GM12873 (cell line): ENCODE measurements around the gene ANKRD11.

Experiments used
- TF ChIP-seq, protein P1 (sequence below): IDR thresholded peaks from 2 replicates; pipeline ENCODE4 v1.5.1; 2012; ENCODE audit warnings: low read depth, mild to moderate bottlenecking, moderate library complexity, low read length, control low read depth; ENCODE audit not compliant: insufficient read depth; ENCODE audit errors: missing control alignments

ANKRD11 gene

DNA sequence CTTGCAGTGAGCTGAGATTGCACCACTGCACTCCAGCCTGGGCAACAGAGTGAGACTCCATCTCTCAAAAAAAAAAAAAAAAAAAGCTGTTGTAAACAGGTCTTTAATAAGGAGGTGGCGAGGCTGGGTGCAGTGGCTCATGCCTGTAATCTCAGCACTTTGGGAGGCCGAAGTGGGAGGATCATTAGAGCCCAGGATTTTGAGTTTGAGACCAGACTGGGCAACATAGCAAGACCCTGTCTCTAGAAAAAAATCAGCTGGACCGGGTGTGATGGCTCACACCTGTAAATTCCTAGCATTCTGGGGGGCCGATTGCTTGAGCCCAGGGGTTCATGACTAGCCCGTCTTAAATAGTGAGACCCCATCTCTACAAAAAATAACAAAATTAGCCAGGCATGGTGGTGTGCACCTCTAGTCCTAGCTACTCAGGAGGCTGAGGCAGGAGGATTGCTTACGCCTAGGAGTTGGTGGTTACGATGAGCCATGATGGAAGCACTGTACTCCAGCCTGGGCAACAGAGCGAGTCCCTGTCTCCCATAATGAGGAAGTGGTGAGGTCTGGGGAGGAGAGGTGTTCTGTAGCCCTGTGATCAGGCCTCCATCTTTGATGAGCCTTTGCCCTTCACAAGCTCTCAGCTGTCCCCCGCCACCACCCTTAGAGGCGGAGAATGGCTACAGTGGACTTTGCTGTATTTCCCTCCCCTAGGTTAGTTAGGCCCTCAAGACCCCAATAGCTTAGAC lies 236.6 kb downstream of the ANKRD11 start:
- TF ChIP-seq, protein P1, sequence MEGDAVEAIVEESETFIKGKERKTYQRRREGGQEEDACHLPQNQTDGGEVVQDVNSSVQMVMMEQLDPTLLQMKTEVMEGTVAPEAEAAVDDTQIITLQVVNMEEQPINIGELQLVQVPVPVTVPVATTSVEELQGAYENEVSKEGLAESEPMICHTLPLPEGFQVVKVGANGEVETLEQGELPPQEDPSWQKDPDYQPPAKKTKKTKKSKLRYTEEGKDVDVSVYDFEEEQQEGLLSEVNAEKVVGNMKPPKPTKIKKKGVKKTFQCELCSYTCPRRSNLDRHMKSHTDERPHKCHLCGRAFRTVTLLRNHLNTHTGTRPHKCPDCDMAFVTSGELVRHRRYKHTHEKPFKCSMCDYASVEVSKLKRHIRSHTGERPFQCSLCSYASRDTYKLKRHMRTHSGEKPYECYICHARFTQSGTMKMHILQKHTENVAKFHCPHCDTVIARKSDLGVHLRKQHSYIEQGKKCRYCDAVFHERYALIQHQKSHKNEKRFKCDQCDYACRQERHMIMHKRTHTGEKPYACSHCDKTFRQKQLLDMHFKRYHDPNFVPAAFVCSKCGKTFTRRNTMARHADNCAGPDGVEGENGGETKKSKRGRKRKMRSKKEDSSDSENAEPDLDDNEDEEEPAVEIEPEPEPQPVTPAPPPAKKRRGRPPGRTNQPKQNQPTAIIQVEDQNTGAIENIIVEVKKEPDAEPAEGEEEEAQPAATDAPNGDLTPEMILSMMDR = no peak

DNA sequence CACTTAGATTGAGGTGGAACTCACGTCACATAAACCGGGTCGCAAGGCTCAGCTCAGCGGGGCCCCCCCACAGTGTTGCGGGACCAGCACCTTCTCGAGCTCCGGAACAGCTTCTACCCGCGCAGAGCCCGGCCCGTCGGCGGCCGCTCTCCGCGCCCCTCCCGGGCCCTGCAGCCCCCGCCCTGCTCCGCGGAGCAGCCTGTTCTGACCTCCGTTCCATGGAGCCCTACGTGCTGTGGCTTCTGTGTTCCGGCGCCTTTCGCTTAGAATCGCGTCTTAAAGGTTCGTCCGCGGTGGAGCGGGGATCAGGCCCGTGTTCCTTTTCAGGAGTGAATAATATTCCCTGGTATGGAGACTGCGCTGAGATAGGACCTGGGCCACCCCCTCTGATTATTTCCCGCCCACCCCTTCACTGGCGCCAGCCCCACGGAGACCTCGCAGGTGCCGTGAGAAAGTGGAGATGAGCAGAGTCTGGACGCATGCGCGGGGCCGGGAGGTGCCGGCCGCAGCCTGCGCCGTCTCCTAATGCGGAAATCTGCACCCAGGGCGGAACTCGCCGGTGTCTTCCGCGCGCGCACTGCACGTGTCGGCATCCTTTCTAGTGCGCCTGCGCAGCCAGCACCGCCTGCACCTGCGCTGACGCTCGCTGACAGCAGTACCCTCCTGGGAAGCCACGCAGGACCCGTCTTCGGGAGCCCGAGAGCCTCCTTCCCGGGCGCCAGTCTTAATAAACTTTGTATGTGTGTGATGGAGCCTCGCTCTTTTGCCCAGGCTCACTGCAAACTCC lies 242.0 kb downstream of the ANKRD11 start:
- TF ChIP-seq, protein P1 = no peak

DNA sequence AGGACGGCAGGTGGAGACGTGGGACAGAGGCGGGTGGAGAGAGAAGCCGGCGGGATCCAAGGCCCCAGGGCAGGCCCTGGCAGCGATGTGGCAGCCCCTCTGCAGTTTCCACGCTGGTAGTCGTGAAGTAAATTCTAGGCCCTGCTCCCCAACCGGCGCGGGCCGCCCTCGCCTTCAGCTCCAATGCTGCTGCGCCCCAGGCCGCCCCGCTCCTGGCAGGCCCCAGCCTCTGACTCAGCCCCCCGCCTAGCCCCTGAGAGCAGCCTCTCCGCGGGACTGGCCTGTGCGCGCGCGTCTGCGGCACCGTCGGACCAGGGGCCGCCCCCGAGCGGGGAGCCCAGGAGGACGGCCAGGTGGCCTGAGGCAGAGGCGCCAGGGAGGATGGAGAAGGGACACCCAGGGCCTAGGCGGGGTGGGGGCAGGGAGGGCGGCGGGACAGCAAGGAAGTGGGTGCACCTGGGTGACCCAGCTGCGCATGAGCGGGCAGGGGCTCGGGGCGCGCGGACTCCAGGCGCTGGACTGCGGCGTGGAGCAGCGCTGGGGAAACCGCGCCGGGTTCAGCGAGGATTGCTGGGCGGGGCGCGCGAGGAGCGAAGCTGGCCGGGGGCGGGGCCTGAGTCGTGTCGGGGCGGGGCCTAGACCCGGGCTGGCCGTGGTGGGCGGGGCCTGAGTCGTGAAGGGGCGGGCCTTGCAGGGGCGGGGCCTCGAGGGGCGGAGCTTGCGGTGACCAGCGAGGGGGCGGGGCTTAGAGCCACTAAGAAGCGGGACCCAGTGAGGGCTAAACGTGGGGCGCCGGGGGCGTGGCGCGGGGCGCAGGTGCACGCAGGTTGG lies 243.2 kb downstream of the ANKRD11 start:
- TF ChIP-seq, protein P1 = no peak

DNA sequence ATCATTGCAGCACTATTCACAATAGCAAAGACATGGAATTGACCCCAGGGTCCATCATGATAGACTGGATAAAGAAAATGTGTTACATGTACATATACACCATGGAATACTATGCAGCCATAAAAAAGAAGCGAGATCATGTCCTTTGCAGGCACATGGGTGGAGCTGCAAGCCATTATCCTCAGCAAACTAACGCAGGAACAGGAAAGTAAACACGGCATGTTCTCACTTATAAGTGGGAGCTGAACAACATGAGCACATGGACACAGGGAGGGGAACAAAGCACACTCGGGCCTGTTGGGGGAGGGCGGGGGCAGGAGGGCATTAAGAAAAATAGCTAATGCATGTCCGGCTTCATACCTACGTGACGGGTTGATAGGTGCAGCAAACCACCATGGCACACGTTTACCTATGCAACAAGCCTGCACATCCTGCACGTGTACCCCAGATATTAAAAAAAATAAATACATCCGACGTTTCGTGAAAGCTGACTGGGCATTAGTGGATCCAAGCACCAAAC lies 243.9 kb downstream of the ANKRD11 start:
- TF ChIP-seq, protein P1 = no peak

DNA sequence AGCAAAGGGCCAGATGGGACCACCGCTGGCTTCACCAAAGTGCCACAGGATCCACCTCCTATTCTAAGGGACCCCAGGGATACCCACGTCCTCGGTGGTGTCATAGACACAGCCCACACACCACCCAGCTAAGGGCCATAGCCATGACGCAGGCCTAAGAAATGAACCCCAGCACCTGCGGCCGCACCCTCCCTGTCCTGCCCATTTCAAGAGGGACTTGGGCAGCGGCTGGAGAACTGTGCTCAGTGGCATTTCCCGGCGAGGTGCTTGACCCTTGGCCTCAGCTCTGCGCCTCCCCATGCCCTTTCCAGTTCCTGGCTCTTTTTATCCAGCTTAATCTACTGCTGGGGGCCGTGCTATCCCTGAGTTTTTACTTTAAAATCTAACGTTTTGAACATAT lies 245.6 kb downstream of the ANKRD11 start:
- TF ChIP-seq, protein P1 = no peak

DNA sequence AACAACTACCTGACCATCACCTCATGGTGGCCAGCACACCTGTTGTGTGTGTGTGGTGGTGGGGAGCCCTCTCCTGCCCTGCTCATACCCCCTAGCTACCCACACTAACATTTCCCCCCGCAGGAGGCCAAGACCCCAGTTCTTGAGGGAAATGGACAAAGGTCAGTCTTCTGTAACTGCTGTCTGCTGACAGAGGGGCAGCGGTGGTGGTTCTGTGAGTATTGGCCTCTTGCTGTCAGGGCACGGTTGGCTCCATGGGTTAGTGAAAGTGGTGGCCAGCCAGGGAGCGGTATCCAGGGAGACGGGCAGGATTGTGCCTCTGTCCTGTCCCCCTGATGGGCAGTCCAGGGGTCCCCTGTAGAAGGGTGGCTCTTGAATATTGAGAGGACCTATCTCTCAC lies 246.7 kb downstream of the ANKRD11 start:
- TF ChIP-seq, protein P1 = no peak
